GM12891 (cell line): ENCODE data around the gene ABAT.
"Not testable (repeated sequence)": the region's sequence is repeated elsewhere in the genome, so short reads cannot be mapped to it uniquely, and the experiment has no call there.

Experiments
- PAX5 ChIP-seq: IDR thresholded peaks from 2 replicates; pipeline ENCODE4 v1.6.1; 2011; ENCODE audit warnings: low read length, moderate library complexity, mild to moderate bottlenecking; ENCODE audit not compliant: insufficient read depth, severe bottlenecking
- POLR2A ChIP-seq: IDR thresholded peaks from 2 replicates; pipeline ENCODE4 v1.6.1; 2011; ENCODE audit warnings: low read depth, low read length, control low read depth
- POLR2AphosphoS5 ChIP-seq: IDR thresholded peaks from 2 replicates; pipeline ENCODE4 v1.6.1; 2011; ENCODE audit warnings: low read depth, low read length, control low read depth
- POU2F2 ChIP-seq: IDR thresholded peaks from 2 replicates; pipeline ENCODE4 v1.6.1; 2011; ENCODE audit warnings: low read depth, mild to moderate bottlenecking, control low read depth, low read length, moderate library complexity
- SPI1 ChIP-seq: IDR thresholded peaks from 2 replicates; pipeline ENCODE4 v1.6.1; 2011; ENCODE audit warnings: low read depth, low read length, control low read depth
- TAF1 ChIP-seq: IDR thresholded peaks from 2 replicates; pipeline ENCODE4 v1.6.1; 2011; ENCODE audit warnings: low read depth, low read length, control low read depth

DNA sequence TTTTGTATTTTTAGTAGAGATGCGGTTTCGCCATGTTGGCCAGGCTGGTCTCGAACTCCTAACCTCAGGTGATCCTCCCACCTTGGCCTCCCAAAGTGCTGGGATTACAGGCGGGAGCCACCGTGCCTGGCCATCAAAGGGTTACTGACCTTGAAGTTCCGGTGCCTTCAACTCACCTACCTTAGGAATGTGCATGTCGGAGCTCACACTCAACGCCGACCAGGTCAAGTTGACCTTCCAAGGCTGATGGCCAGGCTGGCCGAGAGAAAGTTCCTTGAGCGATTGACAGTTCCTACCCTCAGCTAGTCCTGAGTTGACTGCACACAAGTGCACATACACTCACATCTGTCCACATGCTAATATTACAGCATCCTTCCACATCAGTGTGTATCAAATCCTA, 111.9 kb downstream of the ABAT start:
- TF ChIP-seq PAX5, TAF1, POLR2A, POLR2AphosphoS5, POU2F2, SPI1: not testable (repeated sequence)
